ENCODE data around the gene DAG1. TPM values are rescaled to one million over a fixed set of nuclear protein-coding genes. Genes with fewer than 3 reads are reported as not detected.

Gene DAG1
- total and polyA plus RNA-seq, 7 donors = 4.2 to 73.4 (median 42.8) TPM

DNA sequence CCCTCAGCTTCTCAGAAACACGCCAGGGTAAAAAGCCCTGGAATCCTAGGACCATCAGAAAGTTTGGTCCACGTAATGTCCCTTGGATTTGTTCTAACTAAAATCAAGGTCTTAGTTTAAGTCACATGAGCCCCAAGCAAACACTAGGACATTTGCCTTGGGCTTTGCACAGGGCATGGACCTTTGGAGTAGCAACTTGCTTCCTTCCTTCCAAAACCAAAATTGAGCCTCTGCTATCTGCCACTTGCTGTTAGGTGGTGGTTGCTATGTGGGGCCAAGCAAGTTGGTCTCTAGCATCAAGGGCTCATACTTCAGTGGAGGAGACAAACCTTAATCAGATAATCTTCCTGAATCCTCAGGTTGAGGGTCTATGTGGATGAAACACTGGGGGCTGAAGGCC, 4.0 kb upstream of the DAG1 start:
- Histone ChIP-seq H3K4me3 (no peak overlapping the region), H3K36me3 (no peaks in the 10 kb centered on the region), H3K27ac (peak overlapping the region in 3 of 4 donors; percentile 18 to 98 (median 33)), H3K9me3 (no peaks in the 10 kb centered on the region), H3K4me1 (peaks cover 0 to 38% (median 28%) of the 10 kb centered on the region in 4 donors), H3K27me3 (no peaks in the 10 kb centered on the region)
- 84 to 91% methylated on average over 2 of the region's 2 CpGs for WGBS, 2 donors
- TF ChIP-seq, protein P1, sequence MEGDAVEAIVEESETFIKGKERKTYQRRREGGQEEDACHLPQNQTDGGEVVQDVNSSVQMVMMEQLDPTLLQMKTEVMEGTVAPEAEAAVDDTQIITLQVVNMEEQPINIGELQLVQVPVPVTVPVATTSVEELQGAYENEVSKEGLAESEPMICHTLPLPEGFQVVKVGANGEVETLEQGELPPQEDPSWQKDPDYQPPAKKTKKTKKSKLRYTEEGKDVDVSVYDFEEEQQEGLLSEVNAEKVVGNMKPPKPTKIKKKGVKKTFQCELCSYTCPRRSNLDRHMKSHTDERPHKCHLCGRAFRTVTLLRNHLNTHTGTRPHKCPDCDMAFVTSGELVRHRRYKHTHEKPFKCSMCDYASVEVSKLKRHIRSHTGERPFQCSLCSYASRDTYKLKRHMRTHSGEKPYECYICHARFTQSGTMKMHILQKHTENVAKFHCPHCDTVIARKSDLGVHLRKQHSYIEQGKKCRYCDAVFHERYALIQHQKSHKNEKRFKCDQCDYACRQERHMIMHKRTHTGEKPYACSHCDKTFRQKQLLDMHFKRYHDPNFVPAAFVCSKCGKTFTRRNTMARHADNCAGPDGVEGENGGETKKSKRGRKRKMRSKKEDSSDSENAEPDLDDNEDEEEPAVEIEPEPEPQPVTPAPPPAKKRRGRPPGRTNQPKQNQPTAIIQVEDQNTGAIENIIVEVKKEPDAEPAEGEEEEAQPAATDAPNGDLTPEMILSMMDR (IDR thresholded peaks at IDR 0.05) = no peak
- TF ChIP-seq EP300 (IDR thresholded peaks at IDR 0.05) (no peak), POLR2A (IDR thresholded peaks at IDR 0.05) (no peak), POLR2AphosphoS5 (IDR thresholded peaks at IDR 0.05) (no peak)
- DNase-seq = no peak
- intact Hi-C loops (cut with DNase I) = loop anchor here (5.0 kb wide), 1 partner anchor 109 kb away; the partner anchor contains the start of gene GPX1

DNA sequence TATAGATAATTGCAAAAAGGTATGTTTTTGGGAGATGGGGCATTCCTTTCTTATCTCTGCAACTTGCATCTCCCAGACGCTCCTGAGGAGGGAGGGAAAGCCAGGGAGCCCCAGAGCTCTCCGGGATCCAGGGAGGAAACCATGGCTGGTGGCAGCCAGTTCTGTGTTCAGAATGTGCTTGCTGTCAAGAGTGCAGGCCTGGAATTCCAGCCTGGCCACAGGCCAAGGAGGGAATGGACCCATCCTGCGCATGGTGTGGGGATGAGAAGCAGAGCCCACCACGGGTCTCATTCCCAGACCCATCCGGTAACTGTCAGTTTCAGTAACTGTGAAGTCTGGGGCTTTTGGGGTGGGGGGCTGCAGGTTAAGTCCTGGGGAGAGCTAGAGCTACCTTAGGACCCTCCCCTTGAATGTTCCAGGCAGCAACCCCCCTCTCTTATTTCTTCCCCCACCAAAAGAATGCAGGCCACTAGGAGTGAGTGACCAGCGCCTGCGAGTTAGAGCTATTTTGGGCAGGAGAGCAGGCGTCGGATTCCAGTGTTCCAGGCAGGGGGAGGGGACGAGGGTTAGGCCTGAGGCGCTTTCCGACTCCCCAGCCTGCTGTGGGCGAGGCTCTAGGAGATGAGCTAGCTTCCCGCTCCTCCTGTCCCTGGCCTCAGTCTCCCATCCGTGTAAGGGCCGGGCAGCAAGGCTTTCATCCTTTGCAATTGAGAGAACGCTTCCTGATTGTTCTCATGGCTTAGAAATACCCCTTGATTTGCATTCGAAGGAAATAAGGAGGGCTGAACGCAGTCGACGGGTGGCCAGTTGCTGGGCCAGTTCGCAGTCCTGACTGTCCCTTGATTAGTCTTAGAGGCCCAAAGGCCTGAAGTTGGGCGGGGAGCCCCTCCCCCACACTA, 781 bp upstream of the DAG1 start:
- H3K27me3 ChIP-seq = no peaks in the 10 kb centered on the region
- intact Hi-C loops (cut with DNase I) = loop anchor here (2.0 to 5.0 kb wide), 2 partner anchors 56 to 112 kb away; partner anchors contain the start of genes GPX1 and TCTA
- H3K27ac ChIP-seq = peak overlapping the region; percentile 97 to 100 (median 98)
- 12 to 18% methylated on average over 23 of the region's 23 CpGs for WGBS, 2 donors
- H3K9me3 ChIP-seq = no peaks in the 10 kb centered on the region
- peak; percentile 93 for DNase-seq
- TF ChIP-seq POLR2AphosphoS5 (IDR thresholded peaks at IDR 0.05) = peak in 1 of 4 donors; percentile 4
- TF ChIP-seq POLR2A (IDR thresholded peaks at IDR 0.05) = peak; percentile 86 to 92
- peak in 1 of 4 donors; percentile 19 for TF ChIP-seq EP300 (IDR thresholded peaks at IDR 0.05)
- TF ChIP-seq, protein P1 (IDR thresholded peaks at IDR 0.05) = no peak
- no peaks in the 10 kb centered on the region for H3K36me3 ChIP-seq
- H3K4me1 ChIP-seq = peaks cover 0 to 44% (median 36%) of the 10 kb centered on the region in 4 donors
- H3K4me3 ChIP-seq = peak overlapping the region; percentile 26 to 88 (median 86)

DNA sequence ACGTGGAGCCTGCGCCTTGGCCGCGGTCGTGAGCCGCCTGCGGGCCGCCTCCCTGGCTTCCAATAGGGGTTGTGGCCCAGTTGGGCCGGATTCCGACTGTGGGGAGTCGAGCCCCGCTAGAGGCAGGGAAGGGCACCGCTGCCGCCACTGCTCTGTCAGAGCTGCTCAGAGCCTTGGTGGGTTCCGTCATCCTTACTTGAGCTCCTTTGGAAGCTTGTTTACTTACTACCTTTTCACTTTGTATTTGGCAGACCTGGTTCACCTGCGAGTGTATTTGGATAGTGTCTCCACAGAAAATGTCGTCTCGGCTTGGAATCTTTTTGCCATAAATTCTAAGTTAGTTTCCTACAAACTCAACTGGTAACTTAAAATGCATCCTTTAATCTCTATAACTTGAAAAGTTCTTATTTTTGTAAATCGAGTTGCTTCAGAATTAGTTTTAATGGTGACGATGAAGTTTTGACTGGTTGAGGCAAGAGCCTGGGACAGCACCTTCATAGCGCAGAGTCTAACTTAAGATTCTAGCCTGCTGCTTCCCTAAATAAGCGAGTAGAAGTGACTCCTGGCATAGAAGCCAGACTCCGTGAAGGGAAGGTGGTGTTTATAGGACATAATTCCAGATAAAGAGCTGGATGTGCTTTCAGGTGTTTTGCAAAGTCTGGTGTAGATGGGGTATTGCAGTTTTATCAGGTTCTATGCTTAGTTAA, 800 bp downstream of the DAG1 start:
- Histone ChIP-seq H3K4me1 (peaks cover 0 to 44% (median 37%) of the 10 kb centered on the region in 4 donors), H3K36me3 (no peaks in the 10 kb centered on the region), H3K27me3 (no peaks in the 10 kb centered on the region), H3K4me3 (peak overlapping the region; percentile 76 to 88 (median 86)), H3K27ac (peak overlapping the region; percentile 97 to 100 (median 98)), H3K9me3 (no peaks in the 10 kb centered on the region)
- no peak for DNase-seq
- TF ChIP-seq, protein P1 (IDR thresholded peaks at IDR 0.05) = no peak
- no peak for TF ChIP-seq POLR2A (IDR thresholded peaks at IDR 0.05)
- no peak for TF ChIP-seq EP300 (IDR thresholded peaks at IDR 0.05)
- no peak for TF ChIP-seq POLR2AphosphoS5 (IDR thresholded peaks at IDR 0.05)
- intact Hi-C loops (cut with DNase I) = loop anchor here (1.0 to 5.0 kb wide), 2 partner anchors 41 to 42 kb away; partner anchors contain the start of gene NICN1
- 2 to 4% methylated on average over 23 of the region's 23 CpGs for WGBS, 2 donors

DNA sequence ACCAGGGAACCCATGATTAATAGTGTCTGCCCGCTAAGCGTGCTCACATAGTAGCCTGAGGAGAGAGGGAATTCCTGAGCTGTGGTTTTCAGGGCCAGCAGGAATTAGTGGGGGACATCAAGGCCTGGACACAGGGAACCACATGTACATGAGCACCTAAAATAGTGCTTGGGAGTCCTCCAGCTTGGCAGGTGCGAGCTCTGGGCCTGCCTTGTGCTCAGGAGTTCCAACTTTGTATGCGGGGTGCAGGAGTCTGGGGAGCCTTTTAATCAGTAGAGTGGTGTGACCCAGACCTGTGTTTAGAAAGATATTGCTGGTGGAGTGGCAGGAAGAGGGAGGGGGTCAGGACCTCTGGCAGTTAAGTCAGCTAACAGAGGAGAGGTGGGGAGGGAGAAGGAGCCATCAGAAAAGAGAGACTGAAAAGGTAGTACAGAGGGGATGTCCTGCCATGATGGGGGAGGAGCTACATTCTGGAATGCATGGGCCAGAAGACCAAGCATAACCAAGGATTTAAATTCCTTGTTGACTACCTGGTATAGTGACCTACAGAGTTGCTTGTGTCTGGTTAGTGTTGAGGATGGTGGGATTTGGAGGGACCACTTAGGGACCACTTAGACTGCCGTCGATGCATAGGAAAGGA, 1.9 kb downstream of the DAG1 start:
- H3K4me1 ChIP-seq = peaks cover 0 to 51% (median 39%) of the 10 kb centered on the region in 4 donors

More for the DNA sequence above, 1.9 kb downstream of the DAG1 start:
- intact Hi-C loops (cut with DNase I) = loop anchor here (5.0 kb wide), 1 partner anchor 40 kb away; no protein-coding TSS in a partner anchor
- Histone ChIP-seq H3K4me3 (peak overlapping the region in 1 of 4 donors; percentile 88), H3K9me3 (no peaks in the 10 kb centered on the region), H3K27me3 (no peaks in the 10 kb centered on the region), H3K36me3 (peaks cover 0 to 11% (median under 1%) of the 10 kb centered on the region in 4 donors), H3K27ac (peak overlapping the region; percentile 97 to 100 (median 98))
- no peak for TF ChIP-seq EP300 (IDR thresholded peaks at IDR 0.05)
- TF ChIP-seq POLR2AphosphoS5 (IDR thresholded peaks at IDR 0.05) = no peak
- TF ChIP-seq POLR2A (IDR thresholded peaks at IDR 0.05) = no peak
- TF ChIP-seq, protein P1 (IDR thresholded peaks at IDR 0.05) = no peak
- DNase-seq = no peak
- WGBS, 2 donors = 83 to 89% methylated on average over 6 of the region's 6 CpGs

Measured in sigmoid colon (tissue), 7 donors.